HCT116 (cell line): ENCODE data around the gene NXN.

Experiments used
- ATF3 ChIP-seq: IDR thresholded peaks from 2 replicates; pipeline ENCODE4 v1.6.1; 2012
- CTCF ChIP-seq, 3 experiments: fragments of 200-600 bp in 1 of 3; sonication (generic) in 1 of 3; IDR thresholded peaks in 2 of 3; conservative IDR thresholded peaks in 1 of 3; 2 replicates each; pipeline ENCODE4 v1.5.1; 2012 to 2017; ENCODE audit warnings: low read depth in 2 of 3, low read length in 2 of 3, antibody characterized with exemption in 1 of 3, borderline replicate concordance in 1 of 3, control low read depth in 1 of 3, mild to moderate bottlenecking in 1 of 3, mixed read lengths in 1 of 3, mixed run types in 1 of 3, moderate library complexity in 1 of 3; ENCODE audit not compliant: insufficient read depth in 1 of 3
- EZH2 ChIP-seq: fragments of 200-600 bp; sonication (generic); IDR thresholded peaks from 2 replicates; pipeline ENCODE4 v1.6.1; 2017; ENCODE audit warnings: antibody characterized with exemption, mixed run types
- MAX ChIP-seq: IDR thresholded peaks from 2 replicates; pipeline ENCODE4 v1.6.1; 2012
- POLR2AphosphoS5 ChIP-seq: IDR thresholded peaks from 2 replicates; pipeline ENCODE4 v1.6.1; 2011; ENCODE audit warnings: mild to moderate bottlenecking, low read depth, low read length, moderate library complexity
- ZNF274 ChIP-seq: fragments of 200-500 bp; sonication (Bioruptor generic); IDR thresholded peaks from 2 replicates; pipeline ENCODE4 v1.6.1; 2014; ENCODE audit warnings: mild to moderate bottlenecking, low read depth, low read length, inconsistent platforms

- TF ChIP-seq CTCF (IDR thresholded peaks at IDR 0.05 in 2 of 3, conservative IDR thresholded peaks at IDR 0.05 in 1 of 3; ENCODE audit: borderline replicate concordance in 1 of 3, insufficient read depth in 1 of 3, low read depth in 2 of 3, low read length in 2 of 3), result no peak
- no peak for TF ChIP-seq MAX
- no peak for TF ChIP-seq ATF3
- TF ChIP-seq EZH2, result no peak
- TF ChIP-seq ZNF274, result no peak
- TF ChIP-seq POLR2AphosphoS5, result no peak
Measured at GRCh38 chr17:915538-916201, 63.9 kb downstream of the NXN start.
